Type B pancreatic cell (in vitro differentiated cells): ENCODE results near the gene GASK1A. TPM values are rescaled to one million over a fixed set of nuclear protein-coding genes. Genes with fewer than 3 reads are reported as not detected.

Experiments
- DNase-seq: peaks from one replicate; pipeline ENCODE4 v3.0.0; 2021; ENCODE audit warnings: mixed read lengths; ENCODE audit not compliant: unreplicated experiment; ENCODE audit errors: extremely low spot score
- H3K27ac Mint-ChIP-seq: 2 replicates; pipeline ENCODE4 v1.8.0; 2021; ENCODE audit warnings: mild to moderate bottlenecking, mixed read lengths
- H3K27me3 Mint-ChIP-seq: 2 replicates; pipeline ENCODE4 v1.8.0; 2021; ENCODE audit warnings: mixed read lengths
- H3K36me3 Mint-ChIP-seq: 2 replicates; pipeline ENCODE4 v1.8.0; 2021; ENCODE audit warnings: mixed read lengths
- H3K4me1 Mint-ChIP-seq: one replicate; pipeline ENCODE4 v1.8.0; 2021; ENCODE audit warnings: mixed read lengths; ENCODE audit not compliant: unreplicated experiment
- H3K4me3 Mint-ChIP-seq: 2 replicates; pipeline ENCODE4 v1.8.0; 2021; ENCODE audit warnings: mild to moderate bottlenecking, mixed read lengths
- H3K9me3 Mint-ChIP-seq: 2 replicates; pipeline ENCODE4 v1.8.0; 2021; ENCODE audit warnings: mixed read lengths
- CTCF ChIP-seq: fragments of 200-600 bp; sonication (generic); conservative IDR thresholded peaks from 2 replicates; pipeline ENCODE4 v1.5.0; 2021; ENCODE audit warnings: antibody characterized with exemption, mild to moderate bottlenecking
- total RNA-seq: library from RNA; stranded (reverse); gene quantifications from 2 replicates; pipeline ENCODE4 v1.2.1, GENCODE V29; 2021; ENCODE audit warnings: low replicate concordance

Gene GASK1A
- total RNA-seq, 1 donor from 2014 or later: 0.89 TPM

- Mint-ChIP-seq H3K36me3 (peaks cover 17% of the 10 kb centered on the region), H3K27me3 (peaks cover 11% of the 10 kb centered on the region)
- no peak for TF ChIP-seq CTCF
These were observed 95.4 kb downstream of the GASK1A start for GRCh38 chr3:43074482-43074881.

DNA sequence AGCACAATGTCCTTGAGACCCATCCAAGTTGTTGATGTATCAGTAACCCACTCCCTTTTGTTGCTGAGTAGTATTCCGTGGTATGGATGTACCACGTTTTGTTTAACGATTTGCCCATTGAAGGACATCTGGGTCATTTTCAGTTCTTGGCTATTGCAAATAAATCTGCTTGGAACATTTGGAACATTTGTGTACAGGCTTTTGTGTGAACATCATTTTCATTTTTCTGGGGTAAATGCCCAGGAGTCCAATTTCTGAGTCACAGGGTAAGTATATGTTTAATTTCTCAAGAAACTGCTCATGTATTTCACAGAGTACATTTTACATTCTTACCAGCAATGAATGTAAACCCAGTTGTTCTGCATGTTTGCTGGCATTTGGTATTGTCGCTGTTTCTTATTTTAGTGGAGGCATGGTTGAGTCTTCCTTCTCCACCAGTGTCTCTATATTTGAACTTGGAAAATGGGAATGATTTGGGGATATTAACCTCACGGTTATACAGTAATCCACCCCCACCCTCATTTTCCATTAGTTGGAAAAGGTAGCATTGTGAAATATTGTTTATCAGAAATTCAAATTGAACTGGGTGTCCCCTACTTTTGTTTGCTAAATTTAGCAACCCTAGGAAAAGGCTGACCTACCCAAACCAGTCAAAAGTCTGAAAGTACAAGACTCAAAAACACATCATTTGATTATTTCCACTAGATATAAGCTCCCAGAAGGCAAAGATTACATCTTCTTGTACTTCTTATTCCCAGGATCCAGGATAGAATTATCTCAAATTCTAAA, 96.0 kb downstream of the GASK1A start:
- no peak for DNase-seq
- Mint-ChIP-seq H3K9me3 (peaks cover 4% of the 10 kb centered on the region), H3K4me3 (no peak overlapping the region), H3K4me1 (no peaks in the 10 kb centered on the region), H3K36me3 (peaks cover 19% of the 10 kb centered on the region), H3K27me3 (peaks cover 11% of the 10 kb centered on the region), H3K27ac (no peak overlapping the region)
- no peak for TF ChIP-seq CTCF

More at GRCh38 chr3:43074482-43074881, 95.4 kb downstream of the GASK1A start:
- Mint-ChIP-seq H3K4me1 (no peaks in the 10 kb centered on the region), H3K9me3 (peaks cover 4% of the 10 kb centered on the region), H3K4me3 (no peak overlapping the region), H3K27ac (no peak overlapping the region)
- no peak for DNase-seq

DNA sequence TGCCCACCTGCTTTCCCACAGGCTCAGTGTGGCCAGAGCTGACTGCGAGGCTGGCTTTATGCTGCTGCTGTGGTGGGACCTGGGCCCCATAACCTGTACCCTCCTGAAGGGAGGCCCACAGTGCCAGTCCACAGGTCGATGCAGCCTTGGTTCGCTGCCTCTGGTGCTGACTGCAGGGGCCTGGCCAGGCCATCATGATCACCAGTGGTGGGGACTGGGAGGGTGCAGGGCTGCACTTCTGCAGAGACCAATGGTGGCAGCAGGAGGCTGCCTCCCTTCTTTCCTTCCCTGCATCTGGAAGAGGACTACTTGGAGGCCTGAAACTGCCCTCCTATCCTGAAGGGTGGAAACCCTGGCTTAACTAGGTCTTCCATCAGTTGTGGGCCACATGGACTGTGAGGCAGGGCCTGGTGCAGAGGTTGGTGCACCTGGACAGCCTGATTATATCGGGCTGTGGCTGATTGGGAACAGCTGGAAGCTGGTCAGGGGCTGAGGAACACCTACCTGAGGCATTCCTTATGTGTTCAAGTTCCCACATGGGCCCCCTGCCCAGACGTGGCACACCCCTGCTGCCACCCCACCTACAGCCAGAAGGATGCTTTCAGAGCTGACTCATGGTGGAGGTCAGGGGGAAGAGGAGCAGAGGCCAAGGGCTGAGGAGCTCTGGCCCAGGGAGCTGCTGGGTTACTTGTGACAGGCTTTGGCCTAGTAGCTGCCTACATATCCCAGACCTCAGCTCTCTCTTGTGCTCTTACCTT, 97.0 kb downstream of the GASK1A start:
- Mint-ChIP-seq H3K27ac (no peak overlapping the region), H3K9me3 (peaks cover 4% of the 10 kb centered on the region), H3K27me3 (peaks cover 11% of the 10 kb centered on the region), H3K4me3 (no peak overlapping the region), H3K36me3 (peaks cover 24% of the 10 kb centered on the region), H3K4me1 (no peaks in the 10 kb centered on the region)
- no peak for TF ChIP-seq CTCF
- DNase-seq: no peak

GRCh38 chr3:43076857-43077256, 97.7 kb downstream of the GASK1A start:
- H3K4me3 Mint-ChIP-seq: no peak overlapping the region
- no peak overlapping the region for H3K27ac Mint-ChIP-seq
- no peaks in the 10 kb centered on the region for H3K4me1 Mint-ChIP-seq
- H3K36me3 Mint-ChIP-seq: peaks cover 24% of the 10 kb centered on the region
- DNase-seq: no peak
- H3K27me3 Mint-ChIP-seq: peaks cover 11% of the 10 kb centered on the region
- peaks cover 4% of the 10 kb centered on the region for H3K9me3 Mint-ChIP-seq
- TF ChIP-seq CTCF: no peak

- H3K4me3 Mint-ChIP-seq: no peak overlapping the region
- no peak for TF ChIP-seq CTCF
- DNase-seq: no peak
- peaks cover 11% of the 10 kb centered on the region for H3K27me3 Mint-ChIP-seq
- H3K27ac Mint-ChIP-seq: no peak overlapping the region
- H3K36me3 Mint-ChIP-seq: peaks cover 26% of the 10 kb centered on the region
- no peaks in the 10 kb centered on the region for H3K4me1 Mint-ChIP-seq
- H3K9me3 Mint-ChIP-seq: peaks cover 4% of the 10 kb centered on the region
These were observed 98.2 kb downstream of the GASK1A start for GRCh38 chr3:43077261-43077660.
